K562 (cell line): Measurements from ENCODE around the gene AFDN.

Experiments used
- NONO ChIP-seq, 2 experiments: fragments of 200-400 bp in 1 of 2; fragments of 450-650 bp in 1 of 2; formaldehyde crosslinking in 1 of 2; IDR thresholded peaks; 2 replicates each; pipeline ENCODE4 v1.6.1; 2017; ENCODE audit warnings: low read depth in 2 of 2, mild to moderate bottlenecking in 2 of 2, moderate library complexity in 2 of 2, low read length in 1 of 2
- NR2C1 ChIP-seq, 2 experiments: fragments of 450-650 bp; IDR thresholded peaks; 2 replicates each; pipeline ENCODE4 v1.6.1; 2017; ENCODE audit warnings: mild to moderate bottlenecking in 2 of 2, antibody characterized with exemption in 1 of 2, inconsistent platforms in 1 of 2, missing compliant biosample characterization in 1 of 2, missing genetic modification characterization in 1 of 2
- POLR2AphosphoS2 ChIP-seq: IDR thresholded peaks from 2 replicates; pipeline ENCODE4 v1.6.1; 2012; ENCODE audit warnings: low read length, improper control_type of control experiment
- POLR2G ChIP-seq: fragments of 200-400 bp; formaldehyde crosslinking; IDR thresholded peaks from 2 replicates; pipeline ENCODE4 v1.6.1; 2017; ENCODE audit warnings: low read depth, mild to moderate bottlenecking, antibody characterized with exemption, low read length, moderate library complexity
- SMAD1 ChIP-seq: fragments of 150-350 bp; IDR thresholded peaks from 2 replicates; pipeline ENCODE4 v1.6.1; 2014; ENCODE audit warnings: low read length, low read depth; ENCODE audit not compliant: partially characterized antibody
- SMC3 ChIP-seq: conservative IDR thresholded peaks from 2 replicates; pipeline ENCODE4 v1.6.1; 2011; ENCODE audit warnings: low read depth, low read length, improper control_type of control experiment; ENCODE audit not compliant: insufficient read depth
- STAT5B ChIP-seq: fragments of 250-450 bp; sonication (Bioruptor Pico); IDR thresholded peaks from 2 replicates; pipeline ENCODE4 v1.8.0; 2021; ENCODE audit warnings: mild to moderate bottlenecking, inconsistent platforms
- TF ChIP-seq, protein P1 (sequence below): IDR thresholded peaks from 2 replicates; pipeline ENCODE4 v1.6.1; 2014; ENCODE audit warnings: antibody characterized with exemption
- TF ChIP-seq, protein P2 (sequence below), 3 experiments: IDR thresholded peaks in 2 of 3; conservative IDR thresholded peaks in 1 of 3; 2 replicates each; pipeline ENCODE4 v1.5.1; 2011 to 2012; ENCODE audit warnings: low read length in 3 of 3, mild to moderate bottlenecking in 3 of 3, control low read depth in 2 of 3, improper control_type of control experiment in 1 of 3, inconsistent platforms in 1 of 3, low read depth in 1 of 3, mixed read lengths in 1 of 3, moderate library complexity in 1 of 3; ENCODE audit not compliant: insufficient read depth in 2 of 3

DNA sequence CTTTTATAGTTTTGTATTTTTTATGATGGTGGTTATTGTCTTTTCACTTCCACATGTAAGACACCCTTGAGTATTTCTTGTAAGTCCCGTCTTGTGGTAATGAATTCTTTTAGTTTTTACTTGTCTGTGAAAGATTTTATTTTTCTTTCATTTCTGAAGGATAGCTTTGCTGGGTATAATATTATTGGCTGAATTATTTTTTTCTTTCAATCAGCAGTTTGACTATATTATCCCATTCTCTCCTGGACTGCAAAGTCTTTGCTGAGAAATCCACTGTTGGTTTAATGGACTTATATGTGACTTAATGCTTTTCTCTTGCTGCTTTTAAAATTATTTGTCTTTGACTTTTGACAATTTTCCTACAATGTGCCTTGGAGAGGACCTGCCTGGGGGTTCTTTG, 184.6 kb downstream of the AFDN start:
- no peak for TF ChIP-seq POLR2G
- no peak for TF ChIP-seq SMC3
- TF ChIP-seq, protein P1, sequence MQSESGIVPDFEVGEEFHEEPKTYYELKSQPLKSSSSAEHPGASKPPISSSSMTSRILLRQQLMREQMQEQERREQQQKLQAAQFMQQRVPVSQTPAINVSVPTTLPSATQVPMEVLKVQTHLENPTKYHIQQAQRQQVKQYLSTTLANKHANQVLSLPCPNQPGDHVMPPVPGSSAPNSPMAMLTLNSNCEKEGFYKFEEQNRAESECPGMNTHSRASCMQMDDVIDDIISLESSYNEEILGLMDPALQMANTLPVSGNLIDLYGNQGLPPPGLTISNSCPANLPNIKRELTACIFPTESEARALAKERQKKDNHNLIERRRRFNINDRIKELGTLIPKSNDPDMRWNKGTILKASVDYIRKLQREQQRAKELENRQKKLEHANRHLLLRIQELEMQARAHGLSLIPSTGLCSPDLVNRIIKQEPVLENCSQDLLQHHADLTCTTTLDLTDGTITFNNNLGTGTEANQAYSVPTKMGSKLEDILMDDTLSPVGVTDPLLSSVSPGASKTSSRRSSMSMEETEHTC = no peak
- no peak for TF ChIP-seq NONO (IDR thresholded peaks at IDR 0.05; ENCODE audit: low read depth in 2 of 2, low read length in 1 of 2)
- no peak for TF ChIP-seq POLR2AphosphoS2
- no peak for TF ChIP-seq STAT5B (CRISPR knock-in tag)
- TF ChIP-seq SMAD1 = no peak
- TF ChIP-seq, protein P2, sequence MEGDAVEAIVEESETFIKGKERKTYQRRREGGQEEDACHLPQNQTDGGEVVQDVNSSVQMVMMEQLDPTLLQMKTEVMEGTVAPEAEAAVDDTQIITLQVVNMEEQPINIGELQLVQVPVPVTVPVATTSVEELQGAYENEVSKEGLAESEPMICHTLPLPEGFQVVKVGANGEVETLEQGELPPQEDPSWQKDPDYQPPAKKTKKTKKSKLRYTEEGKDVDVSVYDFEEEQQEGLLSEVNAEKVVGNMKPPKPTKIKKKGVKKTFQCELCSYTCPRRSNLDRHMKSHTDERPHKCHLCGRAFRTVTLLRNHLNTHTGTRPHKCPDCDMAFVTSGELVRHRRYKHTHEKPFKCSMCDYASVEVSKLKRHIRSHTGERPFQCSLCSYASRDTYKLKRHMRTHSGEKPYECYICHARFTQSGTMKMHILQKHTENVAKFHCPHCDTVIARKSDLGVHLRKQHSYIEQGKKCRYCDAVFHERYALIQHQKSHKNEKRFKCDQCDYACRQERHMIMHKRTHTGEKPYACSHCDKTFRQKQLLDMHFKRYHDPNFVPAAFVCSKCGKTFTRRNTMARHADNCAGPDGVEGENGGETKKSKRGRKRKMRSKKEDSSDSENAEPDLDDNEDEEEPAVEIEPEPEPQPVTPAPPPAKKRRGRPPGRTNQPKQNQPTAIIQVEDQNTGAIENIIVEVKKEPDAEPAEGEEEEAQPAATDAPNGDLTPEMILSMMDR (IDR thresholded peaks at IDR 0.05 in 2 of 3, conservative IDR thresholded peaks at IDR 0.05 in 1 of 3; ENCODE audit: insufficient read depth in 2 of 3, low read depth in 1 of 3, low read length in 3 of 3) = no peak
- TF ChIP-seq NR2C1 (IDR thresholded peaks at IDR 0.05) = no peak
- no peak for TF ChIP-seq NR2C1 (tag; IDR thresholded peaks at IDR 0.05)
